Activated CD8-positive, alpha-beta memory T cell treated with anti-CD3 and anti-CD28 coated beads, Interleukin-2, amount 50 U/mL, for 1 hour (primary cell): Measurements from ENCODE around the gene ULK1.

Experiments used
- DNase-seq: peaks from one replicate; pipeline ENCODE4 v3.0.0-alpha.2; 2020; ENCODE audit errors: extremely low read depth

ULK1 gene

DNA sequence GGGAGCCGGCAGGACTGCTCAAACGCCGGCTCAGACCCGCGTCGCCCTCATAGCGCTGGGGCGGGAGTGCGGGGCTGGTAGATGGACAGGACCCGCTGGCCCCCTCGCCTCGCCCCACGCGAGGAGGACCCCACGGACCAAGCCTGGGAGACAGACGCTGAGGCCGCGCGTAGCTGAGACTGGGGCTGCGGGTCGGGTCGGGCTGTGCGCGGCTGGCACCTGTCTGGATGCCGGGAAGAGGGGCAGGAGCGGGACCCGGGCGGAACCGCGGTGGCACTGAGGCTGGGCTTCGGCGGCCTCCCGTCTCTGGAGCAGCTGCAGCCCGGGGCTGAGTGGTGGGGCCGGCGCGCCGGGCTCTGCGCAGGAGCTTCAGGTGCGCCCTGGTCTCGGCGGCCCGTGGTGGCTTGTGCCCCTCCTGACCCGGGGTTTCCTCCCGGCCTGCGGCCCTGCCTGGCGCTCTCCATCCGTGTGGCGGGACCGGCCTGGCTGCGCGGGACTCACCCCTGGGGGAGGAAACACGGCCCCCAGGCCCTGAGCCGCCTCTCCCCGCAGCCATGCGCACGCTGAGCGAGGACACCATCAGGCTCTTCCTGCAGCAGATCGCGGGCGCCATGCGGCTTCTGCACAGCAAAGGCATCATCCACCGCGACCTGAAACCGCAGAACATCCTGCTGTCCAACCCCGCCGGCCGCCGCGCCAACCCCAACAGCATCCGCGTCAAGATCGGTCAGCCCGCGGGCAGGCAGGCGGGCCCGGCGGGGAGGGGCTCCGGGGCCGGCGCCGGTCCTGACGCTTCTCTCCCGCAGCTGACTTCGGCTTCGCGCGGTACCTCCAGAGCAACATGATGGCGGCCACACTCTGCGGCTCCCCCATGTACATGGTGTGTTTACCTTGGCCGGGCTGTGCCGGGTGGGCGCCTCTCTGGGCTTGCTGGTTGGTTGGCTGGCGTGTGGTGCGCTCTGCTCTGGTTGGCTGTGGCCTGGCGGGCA, 14.0 kb downstream of the ULK1 start:
- no peak for DNase-seq

DNA sequence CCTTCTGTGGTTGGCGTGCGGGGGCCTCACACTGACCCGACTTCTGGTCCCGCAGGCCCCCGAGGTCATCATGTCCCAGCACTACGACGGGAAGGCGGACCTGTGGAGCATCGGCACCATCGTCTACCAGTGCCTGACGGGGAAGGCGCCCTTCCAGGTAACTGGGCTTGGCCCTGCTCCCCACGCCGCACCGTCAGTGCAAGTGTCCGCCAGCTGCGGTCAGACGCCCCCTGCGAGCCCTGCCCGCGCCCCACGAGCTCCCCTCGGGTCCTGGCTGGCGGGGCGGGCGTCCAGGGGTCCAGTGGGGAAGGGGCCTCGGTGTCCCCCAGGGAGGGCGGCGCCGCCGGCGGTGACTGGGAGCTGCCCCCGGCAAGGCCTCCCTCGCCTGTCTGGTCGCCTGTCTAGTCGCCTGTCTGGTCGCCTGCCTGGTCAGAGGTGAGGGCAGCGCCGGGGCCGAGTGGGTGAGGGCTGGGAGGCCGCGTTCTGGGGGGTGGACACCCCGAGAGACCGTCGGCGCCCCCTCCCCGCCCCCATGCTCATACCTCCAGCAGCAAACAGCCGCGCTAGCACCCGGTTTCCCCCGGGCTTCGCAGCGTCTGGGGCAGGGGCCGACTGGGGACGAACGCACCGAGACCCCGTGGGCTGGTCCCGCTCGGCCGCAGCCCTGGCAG, 14.8 kb downstream of the ULK1 start:
- DNase-seq, result no peak

DNA sequence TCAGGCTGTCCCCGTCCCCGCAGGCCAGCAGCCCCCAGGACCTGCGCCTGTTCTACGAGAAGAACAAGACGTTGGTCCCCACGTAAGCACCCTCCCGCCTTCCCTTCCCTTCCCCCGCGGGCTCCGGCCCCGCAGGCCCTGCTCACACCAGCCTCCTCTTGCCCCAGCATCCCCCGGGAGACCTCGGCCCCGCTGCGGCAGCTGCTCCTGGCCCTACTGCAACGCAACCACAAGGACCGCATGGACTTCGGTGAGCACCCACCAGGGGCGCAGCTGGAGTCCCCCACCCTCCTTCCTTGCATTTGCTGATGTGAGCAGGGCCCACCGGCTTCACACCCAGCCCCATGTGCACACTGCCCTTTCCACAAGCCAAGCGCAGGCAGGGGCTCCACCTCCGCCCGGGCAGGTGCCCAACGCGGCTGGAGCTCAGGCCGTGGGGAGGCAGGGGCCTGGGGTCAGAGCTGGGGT, 15.4 kb downstream of the ULK1 start:
- DNase-seq, result no peak

DNA sequence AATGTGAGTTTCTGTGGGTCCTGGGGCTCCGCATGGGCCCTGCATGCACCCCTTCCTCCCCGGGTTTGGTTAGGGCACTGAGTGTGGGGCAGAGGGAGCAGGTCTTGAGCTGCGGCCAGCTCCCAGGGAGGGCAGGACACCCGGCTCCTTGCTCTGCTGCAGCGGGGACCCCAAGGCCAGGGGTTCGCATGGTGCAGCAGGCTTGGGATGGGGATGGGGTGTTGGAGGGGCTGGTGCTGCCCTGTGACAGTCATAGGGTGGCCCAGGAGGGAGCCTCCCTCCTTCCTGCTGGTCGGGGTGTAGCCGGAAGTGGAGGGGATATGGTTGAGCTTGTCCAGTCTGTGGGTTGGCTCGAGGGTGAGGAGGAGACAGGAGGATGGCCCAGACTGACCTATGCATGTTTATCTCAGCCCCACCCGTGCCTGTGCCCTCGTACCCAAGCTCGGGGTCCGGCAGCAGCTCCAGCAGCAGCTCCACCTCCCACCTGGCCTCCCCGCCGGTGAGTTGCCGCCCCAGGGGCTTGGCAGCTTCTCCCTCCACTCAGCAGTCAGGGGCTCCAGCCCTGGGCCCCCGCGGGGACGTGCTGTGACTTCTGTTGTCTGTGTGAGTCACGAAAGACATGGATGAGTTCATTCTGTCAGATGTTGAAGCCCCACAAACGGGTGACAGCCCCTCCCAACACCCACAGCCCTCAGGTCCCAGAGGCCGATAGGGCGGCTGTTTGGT, 16.0 kb downstream of the ULK1 start:
- no peak for DNase-seq

DNA sequence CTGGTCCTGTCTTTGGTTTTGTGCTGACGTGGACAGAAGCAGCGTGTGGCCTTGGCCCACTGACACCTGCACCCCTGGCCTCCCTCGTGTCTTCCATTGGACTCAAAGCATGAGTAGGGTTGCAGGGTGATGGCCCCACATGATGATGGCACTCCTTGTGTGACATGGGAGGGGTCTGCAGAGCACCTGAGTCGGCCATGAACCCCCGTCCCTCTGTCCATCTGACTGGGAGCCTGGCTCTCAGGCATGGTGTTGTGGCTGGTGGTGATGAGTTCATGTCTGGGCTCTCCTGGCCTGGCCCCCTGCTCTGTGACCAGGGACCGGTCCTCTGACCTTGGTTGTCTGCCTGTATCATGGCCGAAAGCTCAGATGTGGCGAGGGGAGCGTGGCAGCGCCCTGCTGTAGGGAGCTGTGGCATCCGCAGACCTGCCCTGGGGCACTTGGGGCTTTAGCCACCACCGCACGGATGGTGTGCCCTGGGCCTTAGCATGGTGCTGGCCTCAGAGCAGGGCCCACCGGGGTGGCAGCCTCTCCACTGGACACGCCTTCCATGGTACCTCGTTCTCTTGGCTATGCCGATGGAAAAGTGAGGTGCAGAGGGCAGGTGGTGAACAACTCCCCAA, 16.7 kb downstream of the ULK1 start:
- DNase-seq, result no peak

DNA sequence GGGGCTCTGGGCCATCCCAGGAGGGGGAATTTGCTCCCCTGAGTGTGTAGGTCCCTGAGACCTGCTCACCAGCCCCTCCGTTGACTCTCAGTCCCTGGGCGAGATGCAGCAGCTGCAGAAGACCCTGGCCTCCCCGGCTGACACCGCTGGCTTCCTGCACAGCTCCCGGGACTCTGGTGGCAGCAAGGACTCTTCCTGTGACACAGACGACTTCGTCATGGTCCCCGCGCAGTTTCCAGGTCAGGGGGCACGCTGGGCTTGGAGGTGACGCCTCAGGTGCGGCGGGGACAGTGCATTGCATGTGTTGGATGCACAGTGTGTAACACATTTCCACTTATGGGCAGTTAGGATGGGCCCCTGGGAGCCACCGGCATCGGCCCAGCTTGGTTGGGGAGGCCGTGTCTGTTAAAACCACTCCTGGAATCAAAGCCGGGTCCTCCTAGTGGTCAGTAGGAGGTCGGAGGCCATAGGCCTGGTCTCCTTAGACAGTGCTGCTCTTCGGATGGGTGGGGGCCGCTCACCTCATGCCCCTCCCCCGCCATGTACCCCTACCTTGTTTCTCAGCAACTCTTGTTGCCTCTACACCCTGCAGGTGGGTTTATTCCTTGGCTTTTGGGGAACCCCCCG, 17.5 kb downstream of the ULK1 start:
- DNase-seq, result no peak

DNA sequence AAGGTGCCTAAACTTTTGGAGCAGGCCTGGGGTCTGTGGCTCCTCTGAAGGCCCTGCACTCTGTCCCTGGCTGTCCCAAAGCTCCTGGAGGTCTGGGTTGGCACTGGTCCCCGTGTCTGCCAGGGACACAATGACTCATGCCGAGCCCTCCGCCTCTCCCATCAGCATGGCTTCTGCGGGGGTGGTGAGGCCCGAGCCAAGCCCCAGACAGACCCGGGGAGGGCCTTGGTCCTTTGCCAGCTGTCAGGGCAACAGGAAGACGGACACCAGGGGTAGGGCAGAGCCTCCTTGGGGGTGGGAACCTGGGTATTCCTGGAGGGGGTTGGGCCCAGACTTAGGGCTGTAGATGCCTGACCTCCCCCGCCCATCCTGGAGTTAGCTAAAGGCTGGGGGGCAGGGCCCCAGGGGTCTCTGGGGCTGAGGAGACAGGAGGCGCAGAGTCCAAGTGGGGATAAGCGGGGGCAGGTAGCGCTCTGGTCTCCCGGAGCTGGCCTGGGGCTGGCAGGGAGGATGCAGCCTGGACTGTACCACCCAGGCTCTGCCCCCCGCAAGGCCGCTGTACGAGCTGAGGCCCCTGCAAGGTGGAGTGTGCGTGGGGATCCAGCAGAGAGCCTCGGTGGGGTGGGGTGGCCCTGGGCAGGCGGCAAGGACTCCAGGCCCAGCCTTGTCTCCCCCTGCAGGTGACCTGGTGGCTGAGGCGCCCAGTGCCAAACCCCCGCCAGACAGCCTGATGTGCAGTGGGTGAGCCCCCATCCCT, 18.3 kb downstream of the ULK1 start:
- DNase-seq, result no peak

DNA sequence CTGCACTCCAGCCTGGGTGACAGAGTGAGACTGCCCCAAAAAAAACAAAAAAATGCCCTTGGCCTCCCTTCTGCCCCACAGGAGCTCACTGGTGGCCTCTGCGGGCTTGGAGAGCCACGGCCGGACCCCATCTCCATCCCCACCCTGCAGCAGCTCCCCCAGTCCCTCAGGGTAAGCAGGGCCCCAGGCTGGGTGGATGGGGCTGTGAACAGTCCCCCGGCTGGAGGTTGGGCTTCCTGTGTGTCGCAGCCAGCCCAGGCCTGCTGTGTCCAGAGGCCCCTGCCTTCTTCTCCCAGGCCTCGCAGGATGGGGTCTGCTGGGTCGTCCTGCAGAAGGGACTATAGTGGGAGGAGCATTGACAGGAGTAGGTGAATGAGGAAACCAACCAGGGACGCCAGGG, 19.2 kb downstream of the ULK1 start:
- DNase-seq, result no peak

DNA sequence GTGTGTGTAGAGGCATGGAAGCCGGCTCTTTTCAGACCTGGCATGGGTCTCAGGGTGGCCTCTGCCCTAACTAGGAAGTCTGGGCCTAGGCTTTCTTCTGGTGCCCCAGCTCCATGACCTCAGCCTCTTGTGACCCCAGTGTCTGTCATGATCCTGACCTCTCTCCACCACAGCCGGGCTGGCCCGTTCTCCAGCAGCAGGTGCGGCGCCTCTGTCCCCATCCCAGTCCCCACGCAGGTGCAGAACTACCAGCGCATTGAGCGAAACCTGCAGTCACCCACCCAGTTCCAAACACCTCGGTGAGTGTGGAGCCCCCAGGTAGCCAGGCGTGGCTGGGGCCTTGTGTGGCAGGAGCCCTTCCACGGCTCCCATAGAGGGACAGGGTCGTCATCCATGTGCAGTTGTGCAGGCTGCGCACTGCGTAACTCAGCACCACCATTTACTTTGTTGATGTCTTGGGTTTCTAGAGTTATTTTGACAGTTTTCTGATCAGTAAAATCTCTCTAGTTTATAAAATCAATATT, 19.8 kb downstream of the ULK1 start:
- DNase-seq, result no peak

DNA sequence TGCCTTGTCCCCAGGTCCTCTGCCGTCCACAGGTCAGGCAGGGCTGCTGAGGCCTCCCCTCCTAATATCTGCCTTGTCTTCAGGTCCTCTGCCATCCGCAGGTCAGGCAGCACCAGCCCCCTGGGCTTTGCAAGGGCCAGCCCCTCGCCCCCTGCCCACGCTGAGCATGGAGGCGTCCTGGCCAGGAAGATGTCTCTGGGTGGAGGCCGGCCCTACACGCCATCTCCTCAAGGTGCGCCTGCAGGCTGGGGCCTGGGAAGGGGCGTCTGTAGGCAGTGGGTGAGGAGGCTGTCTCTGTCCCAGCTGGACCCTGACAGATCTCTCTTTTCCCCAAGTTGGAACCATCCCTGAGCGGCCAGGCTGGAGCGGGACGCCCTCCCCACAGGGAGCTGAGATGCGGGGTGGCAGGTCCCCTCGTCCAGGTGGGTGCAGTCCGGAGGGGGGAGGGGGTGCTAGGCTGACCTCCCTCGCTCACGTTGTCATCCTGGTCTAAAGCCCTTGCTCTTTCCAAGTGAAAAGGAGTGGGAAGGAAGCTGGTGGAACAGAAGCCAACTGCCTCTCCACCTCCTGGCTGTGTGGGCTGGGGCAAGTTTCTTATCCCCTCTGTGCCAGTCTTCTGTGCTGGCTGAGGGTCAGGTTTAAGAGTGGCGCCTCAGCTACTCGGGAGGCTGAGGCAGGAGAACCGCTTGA, 20.7 kb downstream of the ULK1 start:
- DNase-seq, result no peak

DNA sequence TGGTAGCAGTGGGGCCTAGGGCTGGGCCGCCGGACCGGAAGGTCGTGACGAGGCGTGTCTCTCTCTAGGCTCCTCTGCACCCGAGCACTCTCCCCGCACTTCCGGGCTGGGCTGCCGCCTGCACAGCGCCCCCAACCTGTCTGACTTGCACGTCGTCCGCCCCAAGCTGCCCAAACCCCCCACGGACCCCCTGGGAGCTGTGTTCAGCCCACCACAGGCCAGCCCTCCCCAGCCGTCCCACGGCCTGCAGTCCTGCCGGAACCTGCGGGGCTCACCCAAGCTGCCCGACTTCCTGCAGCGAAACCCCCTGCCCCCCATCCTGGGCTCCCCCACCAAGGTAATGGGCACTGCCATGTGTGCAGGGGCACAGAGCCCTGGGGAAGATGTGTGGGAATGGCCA, 21.4 kb downstream of the ULK1 start:
- no peak for DNase-seq

DNA sequence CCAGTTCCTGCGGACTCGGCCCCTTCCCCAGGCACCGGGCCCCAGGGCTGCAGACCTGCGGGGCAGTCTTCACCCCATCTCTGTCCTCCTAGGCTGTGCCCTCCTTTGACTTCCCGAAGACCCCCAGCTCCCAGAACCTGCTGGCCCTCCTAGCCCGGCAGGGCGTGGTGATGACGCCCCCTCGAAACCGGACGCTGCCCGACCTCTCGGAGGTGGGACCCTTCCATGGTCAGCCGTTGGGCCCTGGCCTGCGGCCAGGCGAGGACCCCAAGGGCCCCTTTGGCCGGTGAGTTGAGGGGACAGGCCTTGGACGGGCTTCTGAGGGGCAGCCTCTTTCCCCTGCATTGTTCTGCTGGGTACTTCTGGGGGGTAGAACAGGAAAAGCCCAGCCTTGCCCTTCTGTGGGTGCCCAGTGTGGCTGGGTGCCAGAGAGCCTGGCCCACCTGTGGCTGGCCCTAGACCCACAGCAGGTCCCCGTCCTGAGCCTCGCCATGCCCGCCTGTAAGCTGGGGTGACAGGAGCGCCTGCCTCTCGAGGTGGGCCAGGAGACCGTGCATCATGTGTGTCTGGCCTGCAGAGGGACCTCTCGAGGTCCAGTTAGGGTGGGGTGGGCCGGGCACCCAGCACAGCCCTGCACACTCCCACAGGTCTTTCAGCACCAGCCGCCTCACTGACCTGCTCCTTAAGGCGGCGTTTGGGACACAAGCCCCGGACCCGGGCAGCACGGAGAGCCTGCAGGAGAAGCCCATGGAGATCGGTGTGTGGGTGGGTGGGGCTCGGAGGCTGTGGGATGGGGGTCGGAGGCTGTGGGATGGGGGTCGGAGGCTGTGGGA, 22.1 kb downstream of the ULK1 start:
- no peak for DNase-seq

DNA sequence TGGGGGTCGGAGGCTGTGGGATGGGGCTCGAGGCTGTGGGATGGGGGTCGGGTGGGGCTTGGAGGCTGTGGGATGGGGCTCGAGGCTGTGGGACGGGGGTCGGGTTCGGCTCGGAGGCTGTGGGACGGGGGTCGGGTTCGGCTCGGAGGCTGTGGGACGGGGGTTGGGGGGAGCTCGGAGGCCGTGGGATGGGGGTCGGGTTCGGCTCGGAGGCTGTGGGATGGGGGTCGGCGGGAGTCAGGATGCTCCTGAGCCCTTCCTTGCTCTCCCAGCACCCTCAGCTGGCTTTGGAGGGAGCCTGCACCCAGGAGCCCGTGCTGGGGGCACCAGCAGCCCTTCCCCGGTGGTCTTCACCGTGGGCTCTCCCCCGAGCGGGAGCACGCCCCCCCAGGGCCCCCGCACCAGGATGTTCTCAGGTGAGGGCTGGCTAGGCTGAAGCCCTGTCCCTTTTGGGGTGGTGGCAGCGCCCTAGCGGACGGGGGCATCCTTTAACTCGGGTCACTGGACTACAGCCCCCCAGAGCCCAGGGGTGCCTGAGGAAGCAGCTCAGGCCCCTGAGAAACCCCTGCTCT, 22.8 kb downstream of the ULK1 start:
- DNase-seq, result no peak

DNA sequence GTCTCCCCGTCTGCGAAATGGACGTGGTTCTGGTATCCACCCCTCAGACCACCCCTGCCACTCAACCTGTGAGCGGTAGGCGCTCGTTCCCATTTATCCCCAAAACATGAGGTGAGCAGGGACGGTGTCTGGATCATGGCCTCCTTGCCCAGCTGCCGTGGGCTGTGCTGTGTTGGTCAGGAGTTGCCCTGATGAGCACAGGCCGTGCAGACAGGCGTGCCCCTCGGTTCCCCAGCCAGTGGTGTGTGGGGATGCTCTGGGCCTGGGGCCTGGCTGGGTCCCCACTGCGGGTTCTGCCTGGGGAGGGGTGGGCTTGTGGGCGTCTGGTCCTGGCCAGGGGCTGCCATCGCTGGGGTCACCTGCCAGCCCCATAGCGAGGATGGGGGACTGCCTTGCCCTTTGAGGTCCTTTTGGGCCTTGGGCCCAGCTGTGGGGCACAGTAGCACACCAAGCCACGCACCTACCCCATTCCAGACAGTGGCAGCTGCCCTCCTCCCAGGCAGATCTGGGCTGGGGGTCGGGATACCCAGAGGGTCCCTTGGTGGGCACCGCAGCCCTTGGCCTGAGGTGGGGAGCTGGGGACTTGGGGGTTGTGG, 23.4 kb downstream of the ULK1 start:
- no peak for DNase-seq

DNA sequence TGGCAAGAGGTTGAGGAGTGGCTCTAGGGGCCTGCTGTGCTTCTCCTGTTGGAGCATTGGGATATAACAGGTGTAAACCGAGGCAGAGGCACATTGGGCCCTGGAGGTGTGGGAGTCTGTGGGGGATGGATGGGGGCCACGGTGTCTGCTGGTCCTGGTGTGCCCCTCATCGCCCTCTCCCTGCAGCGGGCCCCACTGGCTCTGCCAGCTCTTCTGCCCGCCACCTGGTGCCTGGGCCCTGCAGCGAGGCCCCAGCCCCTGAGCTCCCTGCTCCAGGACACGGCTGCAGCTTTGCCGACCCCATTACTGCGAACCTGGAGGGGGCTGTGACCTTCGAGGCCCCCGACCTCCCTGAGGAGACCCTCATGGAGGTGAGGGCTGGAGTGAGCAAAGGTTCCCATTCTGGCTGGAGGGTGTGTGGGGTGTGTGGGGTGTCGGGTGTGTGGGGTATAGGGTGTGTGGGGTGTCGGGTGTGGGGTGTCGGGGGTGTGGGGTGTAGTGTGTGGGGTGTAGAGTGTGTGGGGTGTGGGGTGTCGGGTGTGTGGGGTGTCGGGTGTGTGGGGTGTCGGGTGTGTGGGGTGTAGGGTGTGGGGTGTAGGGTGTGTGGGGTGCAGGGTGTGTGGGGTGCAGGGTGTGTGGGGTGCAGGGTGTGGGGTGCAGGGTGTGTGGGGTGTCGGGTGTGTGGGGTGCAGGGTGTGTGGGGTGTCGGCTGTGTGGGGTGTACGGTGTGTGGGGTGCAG, 24.1 kb downstream of the ULK1 start:
- no peak for DNase-seq

DNA sequence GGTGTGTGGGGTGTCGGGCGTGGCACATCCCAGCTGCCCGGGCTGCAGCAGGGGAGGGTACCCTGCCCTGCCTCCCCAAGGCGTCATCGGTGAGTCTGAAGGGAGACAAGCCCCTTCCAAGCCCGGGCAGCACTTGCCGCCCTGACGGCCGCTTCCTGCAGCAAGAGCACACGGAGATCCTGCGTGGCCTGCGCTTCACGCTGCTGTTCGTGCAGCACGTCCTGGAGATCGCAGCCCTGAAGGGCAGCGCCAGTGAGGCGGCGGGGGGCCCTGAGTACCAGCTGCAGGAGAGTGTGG, 24.6 kb downstream of the ULK1 start:
- no peak for DNase-seq

DNA sequence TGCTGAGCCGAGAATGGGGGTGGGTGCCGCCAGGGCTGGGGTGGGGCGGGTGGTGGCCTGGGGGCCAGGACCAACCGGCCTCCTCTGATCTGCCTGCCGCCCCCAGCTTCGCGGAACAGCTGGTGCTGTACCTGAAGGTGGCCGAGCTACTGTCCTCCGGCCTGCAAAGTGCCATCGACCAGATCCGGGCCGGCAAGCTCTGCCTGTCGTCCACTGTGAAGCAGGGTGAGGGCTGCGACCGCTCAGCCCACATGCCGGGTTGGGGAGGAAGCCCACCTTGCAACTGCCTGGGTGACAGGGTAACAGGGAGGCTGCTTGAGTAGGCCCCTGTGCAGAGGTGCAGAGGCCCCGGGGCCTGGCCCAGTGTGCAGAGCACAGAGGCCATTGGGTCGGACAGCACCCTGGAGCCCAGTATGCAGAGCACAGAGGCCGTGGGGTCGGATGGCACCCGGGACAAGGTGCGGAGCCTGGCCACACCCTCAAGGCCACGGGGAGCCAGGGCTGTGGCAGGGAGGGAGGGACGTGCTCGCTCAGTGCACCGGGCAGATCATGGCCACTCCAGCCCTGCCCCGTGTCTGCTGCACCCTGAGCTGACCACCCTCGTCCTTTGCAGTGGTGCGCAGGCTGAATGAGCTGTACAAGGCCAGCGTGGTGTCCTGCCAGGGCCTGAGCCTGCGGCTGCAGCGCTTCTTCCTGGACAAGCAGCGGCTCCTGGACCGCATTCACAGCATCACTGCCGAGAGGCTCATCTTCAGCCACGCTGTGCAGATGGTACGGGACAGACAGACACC, 25.1 kb downstream of the ULK1 start:
- DNase-seq, result no peak
